Dedifferentiated amniotic fluid mesenchymal stem cell (primary cell): ENCODE data around the gene TLCD3B.

Experiments
- DNase-seq: peaks from one replicate; pipeline ENCODE4 v3.0.0-alpha.2; 2016; ENCODE audit errors: extremely low spot score

The TLCD3B gene

DNA sequence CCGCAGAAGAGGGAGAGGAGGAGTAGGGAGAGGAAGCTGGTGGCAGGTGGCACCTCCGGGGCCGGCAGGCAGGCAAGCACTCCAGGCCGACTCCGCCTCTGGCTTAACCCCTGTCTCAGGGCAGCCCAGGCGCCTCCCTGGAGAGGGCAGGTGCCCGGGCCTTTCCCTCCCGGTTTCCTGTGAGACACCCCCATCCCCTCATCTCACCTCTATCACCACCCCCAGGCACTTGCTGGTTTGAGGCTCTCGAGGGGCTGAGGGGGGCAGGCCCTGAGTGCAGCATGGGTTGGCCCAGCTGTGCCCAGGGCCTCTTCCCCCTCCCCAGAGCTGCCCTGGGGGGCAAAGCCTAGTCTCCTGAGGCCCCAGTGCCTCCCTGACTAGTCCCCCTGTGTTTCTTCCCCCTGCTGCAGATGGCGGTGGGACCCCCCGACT, 26.2 kb downstream of the TLCD3B start:
- no peak for DNase-seq

DNA sequence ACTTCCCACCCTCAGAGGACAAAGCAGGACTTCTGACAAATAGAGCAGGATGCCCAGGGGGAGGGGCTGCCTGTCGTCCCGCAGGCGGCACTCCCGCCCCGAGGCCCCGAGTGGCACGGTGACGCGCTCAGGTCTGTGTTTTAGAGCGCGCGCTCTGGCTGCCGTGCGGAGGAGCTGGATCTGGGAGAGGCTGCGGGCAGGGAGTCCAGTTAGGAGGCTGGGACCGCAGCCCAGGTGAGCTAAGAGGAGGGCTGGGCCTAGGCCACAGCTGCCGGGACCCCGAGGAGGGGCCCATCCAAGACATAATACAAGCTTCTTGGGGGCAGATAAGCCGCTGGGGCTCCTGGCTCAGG, 26.7 kb downstream of the TLCD3B start:
- no peak for DNase-seq

DNA sequence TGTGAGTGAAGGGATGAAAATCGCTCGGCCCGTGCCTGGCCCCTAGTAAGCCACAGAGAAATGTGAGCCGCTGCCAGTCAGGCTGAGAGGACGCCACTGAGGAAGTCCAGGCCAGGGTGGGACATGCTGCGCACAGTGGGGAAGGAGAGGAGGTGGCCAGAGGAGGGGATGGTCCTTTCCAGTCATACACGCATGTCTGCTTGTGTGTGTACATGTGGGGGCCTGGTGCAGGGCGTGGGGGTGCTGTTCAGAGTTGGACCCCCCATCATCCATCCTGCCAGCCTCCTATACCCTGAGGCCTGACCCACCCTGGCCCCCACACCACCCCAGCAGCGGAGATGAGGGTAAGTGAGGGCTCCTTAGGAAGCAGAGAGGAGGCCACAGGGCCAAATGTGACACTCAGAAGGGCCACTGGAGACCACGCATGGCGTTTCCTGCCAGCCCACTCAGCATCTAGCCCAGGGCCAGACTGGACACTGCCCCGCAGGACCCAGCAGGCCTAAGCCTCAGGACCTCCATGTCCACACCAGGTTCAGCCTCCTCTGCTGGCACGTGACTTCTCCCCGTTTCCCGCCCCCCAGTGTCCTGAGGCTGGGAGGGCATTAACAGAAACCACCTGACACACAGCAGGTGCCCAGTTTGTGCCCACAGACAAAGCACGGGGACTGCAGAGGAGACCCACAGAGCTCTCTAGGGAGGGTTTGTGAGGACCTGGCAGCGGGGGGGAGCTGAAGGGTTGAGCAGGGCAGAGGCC, 27.2 kb downstream of the TLCD3B start:
- DNase-seq = no peak

DNA sequence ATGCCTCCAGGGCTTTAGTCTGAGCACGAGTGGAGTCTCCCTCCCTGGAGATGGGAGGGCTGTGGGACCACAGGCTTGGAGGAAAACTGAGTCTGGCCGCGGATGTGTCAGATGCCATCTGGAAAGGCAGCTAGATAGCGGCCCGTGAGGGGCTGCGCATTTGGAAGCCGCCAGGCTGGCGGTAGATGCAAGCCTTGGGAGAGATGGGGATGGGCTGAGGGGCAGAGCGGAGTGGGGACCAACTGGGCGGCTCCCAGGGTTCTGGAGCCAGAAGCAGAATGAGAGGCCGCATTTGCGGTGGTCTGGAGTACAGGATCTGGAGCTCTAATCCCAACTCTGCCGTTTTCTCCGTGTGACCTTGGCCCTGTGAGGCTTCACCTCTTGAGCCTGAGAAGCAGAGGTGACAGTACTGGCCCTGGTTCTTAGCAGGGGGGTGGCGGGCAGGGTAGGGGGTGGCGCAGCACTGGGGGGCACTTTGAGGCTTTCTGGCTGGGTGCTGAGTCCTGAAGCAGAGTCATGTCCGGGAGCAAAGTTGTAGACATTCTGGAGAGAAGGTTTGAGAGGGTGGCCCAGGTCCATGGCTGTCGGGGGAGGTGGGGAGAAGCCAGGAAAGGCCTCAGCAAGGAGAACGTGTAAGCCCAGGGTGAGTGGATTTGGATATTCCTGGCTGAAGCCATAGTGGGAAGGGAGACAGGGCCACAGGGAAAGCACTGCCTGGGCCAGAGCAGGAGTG, 28.3 kb downstream of the TLCD3B start:
- DNase-seq = no peak

DNA sequence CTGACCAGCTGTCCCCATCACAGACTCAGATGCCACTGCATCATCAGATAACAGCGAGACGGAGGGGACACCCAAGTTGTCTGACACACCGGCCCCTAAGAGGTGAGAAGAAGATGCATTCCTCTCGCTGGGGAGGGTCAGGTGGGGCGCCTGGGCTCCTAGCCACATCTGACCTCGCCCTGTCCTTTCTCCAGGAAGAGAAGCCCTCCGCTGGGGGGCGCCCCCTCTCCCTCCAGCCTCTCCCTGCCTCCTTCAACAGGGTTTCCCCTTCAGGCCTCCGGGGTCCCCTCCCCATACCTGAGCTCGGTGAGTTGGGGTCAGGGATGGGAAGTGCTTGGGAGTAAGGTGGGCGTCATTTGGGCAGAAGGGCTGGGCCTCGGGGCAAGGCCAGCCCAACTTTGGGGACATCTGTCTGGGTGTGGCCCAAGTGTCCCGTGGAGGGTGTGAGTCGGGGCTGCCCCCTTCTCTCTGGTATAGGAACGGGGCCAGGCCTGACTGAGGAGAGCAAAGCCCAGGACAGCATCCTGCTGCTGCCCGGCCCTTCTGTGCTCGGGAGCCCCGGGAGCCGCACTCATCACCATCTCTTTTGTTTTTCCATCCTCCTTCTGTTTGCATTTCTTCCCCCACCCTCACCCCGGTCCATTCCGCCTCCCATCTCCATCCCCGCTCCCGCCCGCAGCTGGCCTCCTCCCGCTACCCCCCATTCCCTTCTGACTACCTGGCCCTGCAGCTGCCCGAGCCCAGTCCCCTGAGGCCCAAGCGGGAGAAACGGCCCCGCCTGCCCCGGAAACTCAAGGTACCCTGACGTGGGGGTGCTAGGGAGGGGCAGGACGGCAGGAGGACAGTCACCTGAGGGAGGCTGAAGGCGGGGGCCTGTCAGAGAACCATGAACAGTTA, 30.1 kb downstream of the TLCD3B start:
- DNase-seq = no peak

DNA sequence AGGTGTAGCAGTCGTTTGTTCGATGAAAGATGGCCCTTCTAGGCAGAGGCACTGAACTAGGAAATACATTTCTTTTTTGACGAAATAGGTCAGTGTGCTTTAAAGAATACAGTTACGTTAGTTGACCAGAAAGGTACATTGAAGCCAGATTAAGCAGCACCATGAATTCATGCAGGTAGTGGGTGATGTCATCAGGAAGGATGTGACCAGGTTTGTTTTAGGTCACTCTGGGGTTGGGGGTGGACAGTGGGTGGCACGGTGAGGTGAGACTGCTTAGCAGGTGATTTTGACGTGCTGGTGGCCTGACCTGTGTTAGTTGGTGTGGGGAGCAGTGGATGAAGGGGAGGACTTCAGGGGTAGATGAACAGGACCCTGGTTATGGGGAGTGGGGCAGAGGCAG, 31.5 kb downstream of the TLCD3B start:
- DNase-seq = no peak

DNA sequence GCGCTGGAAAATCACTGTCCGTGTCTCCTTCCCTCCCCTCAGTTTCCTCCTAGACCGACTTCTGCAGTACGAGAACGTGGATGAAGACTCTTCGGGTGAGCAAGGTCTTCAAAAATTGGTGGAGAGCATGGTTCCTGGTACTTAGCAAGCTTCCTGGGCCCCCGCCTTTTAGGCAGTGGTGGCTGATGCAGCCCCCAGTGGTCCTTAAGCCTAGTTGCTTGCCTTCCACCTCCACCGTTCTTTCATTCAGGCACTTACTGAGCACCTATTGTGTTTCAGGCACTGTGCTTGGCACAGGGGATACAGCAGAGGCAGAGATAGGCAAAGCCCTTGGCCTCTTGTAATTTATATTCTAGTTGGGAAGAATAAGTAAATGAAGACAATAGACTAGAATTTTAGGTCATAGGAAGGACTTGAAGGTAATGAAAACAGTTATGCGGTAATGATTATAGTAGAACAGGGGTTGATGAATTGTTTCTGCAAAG, 34.3 kb downstream of the TLCD3B start:
- DNase-seq = no peak

DNA sequence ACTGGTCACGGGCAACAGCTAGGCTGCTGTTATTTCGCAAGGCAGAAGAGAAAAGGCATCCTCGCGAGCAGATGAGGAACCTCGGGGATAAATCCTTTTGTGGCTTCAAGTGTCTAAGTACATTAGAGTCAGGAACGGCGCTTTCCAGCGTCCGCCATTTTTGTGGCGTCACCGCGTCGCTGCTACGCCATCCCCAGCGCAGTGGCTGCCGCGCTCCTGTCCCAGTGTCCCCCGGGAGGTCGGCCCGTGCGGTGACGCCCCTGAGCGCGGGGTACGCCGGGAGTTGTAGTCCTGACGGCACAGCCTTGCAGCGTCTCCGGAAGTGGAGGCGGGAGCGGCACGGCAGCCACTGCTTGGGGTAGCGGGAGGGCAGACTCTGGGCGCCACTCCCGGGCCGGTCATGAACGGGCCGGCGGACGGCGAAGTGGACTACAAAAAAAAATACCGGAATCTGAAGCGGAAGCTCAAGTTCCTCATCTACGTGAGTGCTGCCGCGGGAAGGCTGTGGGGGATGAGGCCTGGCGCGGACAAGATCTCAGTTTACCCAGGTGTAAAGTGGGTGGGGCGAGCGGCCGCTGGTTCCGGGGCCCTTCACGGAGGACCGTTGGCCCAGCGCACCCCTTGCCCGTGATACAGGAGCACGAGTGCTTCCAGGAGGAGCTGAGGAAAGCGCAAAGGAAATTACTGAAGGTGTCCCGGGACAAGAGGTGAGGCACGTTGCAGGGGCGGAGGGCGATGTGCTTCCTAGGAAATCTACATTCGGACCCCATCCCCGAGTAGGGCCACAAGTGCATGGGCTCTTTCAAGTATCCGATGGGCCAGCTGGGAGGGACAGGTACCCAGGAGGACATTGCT, 34.9 kb downstream of the TLCD3B start, which contains the start of gene INO80E:
Gene INO80E, plus strand, starts transcription at position 331 of the 855 bp plus-strand sequence. Its CDS starts 70 bp downstream, at position 401.
- DNase-seq = peak; percentile 94

DNA sequence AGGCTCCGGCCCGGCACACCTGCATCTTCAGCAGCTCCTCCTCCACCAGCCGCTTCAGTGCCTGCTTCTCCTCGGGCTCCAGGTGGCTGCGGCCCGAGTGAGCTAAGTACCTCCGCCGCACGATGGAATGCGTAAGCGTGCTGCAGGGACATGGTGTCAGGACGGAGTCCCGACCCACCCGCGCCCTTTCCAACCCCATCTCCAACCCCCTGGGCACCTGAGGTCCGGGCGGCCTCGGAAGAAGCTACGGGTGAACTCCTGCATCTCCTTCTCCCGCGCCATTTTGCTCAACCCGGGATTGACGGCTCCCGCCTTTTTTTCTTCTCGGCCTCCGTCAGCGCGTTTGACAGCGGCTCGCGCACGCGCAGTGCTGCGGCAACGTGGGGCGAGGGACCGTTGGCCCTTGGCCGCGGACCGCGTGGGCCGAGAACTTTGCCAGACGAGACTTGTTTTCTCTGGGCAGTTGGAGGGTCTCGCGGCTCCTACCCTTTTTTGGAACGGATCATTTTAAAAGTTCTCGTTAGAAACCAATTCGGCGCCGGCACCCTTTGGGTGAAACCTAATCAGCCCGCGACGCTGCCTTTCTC, 35.7 kb downstream of the TLCD3B start, which contains the start of gene HIRIP3:
Gene HIRIP3, minus strand, starts transcription at position 294 of the 587 bp plus-strand sequence. Its CDS starts 12 bp downstream, at position 282.
- DNase-seq = peak; percentile 58

DNA sequence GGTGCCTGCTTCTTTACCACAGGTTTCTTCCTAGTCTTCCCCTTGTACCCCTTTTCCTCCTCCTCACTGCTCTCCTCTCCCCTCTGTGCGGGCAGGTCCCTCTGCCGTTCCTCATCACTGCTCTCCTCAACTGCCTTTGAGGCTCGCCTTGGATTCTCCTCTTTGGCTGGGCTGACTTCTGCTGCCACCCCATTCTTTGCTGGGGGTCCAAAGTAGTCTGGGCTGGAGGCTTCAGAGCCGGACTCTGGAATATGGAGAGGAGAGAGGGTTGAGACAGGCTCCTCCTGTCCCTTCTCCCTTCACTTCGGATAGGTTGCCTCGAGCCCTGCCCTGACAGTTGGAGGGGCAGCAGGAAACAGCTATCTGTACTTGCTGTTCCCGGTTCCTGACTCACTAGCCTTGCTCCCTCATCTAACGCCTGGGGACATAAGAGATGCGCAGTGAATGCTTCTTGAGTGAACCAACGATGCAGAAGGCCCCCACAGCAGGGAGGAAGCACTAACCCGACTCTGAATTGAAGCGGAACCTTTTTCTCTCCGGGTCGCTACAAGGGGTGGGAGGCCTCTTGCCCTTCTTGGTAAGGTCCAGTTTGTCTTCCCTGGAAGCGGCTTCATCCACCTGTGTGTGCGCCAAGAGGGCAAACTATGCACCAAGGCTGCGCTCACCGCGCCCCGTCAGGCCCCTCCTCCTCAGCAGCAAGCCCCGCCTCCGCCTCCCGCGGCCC, 36.3 kb downstream of the TLCD3B start:
- DNase-seq = no peak

DNA sequence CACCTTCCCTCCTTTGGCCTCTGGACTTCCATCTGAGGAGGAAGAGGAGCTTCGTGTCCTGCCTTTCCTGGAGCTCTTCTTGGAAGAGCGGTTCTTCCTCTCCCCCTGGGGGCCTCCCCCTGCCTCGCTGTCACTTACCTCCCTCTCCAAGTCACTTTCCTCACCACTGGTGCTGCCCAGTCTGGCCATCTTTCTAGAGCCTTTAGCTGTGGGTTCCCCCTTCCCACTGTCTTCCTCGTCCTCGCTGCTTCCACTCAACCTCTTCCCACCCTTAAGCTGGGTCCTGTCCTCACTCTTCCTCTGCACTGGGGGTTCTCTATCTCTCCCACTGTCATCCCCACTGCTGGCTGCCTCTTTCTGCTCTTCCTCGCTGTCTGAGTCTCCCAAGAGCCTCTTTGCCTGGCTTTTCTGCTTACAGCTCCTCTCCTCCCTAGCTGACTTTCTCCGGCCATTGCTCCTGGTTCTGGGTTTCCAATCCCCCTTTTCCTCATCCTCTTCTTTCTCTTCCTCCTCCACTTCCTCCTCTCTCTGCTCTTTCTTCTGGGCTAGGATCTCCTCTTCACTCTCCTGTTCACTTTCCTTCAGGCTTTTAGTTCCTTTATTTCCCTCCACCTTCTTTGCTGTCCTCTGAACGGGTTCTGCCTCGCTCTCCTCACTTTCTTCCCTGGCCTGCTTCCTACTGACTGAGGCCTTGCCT, 37.0 kb downstream of the TLCD3B start:
- no peak for DNase-seq

DNA sequence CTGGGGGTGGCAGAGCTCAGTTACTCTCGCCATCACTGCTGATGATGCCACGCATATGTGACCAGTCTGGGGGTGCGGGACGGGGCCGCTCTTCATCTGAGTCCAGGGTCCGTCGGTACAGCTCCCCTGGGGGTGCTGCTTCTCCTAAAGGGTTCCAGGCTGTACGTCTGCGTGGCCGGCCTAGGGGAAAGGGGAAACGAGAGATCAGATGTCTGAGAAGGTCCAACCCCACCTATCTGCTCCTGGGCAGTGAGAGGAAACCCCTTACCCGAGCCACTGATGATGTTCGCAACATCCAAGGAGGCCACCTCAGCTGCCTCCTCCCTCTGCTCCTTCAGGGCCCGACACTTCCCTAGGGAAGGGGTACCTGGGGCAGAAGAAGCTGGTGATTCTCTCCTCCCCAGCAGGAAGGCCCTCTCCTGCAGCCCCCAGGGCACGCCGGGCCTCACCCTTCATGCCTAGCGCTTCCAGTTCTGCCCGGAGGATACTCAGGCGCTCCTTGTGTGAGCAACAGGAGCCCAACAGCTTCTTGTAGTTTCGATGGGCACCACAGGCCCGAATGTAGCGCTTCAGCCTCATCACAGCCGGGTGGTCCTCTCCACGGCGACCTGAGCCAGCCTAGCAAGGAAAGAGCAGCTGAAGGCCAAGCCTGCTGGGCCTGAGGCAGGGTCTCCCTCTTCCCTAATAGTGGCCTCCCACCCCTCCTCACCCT, 37.7 kb downstream of the TLCD3B start:
- DNase-seq = no peak

DNA sequence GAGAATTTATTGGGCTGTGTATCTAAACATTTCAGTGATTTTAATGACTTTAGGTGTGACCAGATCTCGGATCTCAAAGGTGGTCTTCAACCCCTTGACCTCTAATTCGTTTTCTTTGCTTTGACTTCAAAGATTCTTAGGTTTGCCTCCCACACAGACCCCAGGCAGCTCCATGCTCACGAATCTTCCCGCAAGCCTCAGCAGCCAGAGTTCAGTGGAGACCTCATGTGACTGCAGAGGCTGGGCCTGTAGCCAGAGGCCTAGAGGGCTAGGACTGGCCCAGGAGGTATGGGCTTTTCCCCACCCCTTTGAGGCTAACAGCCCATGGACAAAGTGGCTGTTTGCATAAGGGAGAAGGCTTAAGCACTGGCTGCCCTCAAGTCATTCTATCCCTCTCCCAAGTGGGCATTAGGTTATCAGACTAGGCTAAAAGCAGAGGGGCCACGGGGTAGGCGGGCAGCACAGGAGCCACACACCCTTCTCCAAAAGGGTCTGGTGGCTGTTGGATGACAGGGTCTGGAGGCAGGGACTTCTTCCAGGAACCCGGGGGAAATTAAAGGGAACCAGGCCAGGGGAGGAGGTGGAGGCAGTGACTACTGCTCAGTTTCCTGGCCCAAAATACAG, 38.6 kb downstream of the TLCD3B start:
- no peak for DNase-seq

DNA sequence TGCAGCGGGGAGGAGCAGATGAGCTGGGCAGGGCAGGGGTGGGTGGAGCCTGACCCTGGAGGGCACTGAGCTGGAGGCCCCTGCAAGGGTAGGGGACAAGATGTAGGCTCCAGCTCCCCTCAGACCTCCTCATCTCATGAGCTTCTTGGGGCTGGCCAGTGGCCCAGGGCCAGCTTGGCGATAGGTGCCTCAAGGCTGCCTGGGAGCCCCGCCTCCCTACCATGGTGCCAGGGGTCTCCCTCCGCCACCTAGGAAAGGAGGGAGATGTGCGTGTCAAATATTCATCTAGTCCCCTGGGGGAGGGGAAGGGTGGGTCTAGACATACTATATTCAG, 39.5 kb downstream of the TLCD3B start:
- no peak for DNase-seq

DNA sequence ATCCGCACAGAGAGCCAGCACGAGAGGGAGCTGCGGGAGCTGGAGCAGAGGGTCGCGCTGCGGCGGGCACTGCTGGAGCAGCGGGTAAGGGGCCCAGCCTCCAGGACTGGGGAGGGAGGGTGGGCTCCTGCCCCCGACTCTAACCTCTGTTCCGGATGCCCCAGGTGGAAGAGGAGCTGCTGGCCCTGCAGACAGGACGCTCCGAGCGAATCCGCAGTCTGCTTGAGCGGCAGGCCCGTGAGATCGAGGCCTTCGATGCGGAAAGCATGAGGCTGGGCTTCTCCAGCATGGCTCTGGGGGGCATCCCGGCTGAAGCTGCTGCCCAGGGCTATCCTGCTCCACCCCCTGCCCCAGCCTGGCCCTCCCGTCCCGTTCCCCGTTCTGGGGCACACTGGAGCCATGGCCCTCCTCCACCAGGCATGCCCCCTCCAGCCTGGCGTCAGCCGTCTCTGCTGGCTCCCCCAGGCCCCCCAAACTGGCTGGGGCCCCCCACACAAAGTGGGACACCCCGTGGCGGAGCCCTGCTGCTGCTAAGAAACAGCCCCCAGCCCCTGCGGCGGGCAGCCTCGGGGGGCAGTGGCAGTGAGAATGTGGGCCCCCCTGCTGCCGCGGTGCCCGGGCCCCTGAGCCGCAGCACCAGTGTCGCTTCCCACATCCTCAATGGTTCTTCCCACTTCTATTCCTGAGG, 40.0 kb downstream of the TLCD3B start:
- no peak for DNase-seq

DNA sequence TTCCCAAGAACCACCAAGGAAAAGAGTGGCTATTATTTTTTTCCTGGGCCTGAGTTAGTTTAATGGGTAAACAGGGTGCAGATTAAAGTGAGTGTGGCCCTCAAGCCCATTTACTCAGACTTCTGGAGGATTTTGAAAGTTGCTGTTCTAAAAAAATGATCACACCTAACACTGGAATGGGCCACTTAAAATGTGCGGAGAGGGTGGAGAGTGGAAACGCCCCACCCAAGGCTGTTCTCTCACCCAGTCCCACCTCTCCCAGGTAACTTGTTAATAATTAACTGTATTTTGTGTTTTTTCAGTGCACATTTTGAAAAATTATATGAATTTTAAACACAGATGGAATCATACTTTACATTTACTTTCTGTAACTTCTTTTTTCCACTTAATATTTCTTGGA, 41.0 kb downstream of the TLCD3B start:
- no peak for DNase-seq

DNA sequence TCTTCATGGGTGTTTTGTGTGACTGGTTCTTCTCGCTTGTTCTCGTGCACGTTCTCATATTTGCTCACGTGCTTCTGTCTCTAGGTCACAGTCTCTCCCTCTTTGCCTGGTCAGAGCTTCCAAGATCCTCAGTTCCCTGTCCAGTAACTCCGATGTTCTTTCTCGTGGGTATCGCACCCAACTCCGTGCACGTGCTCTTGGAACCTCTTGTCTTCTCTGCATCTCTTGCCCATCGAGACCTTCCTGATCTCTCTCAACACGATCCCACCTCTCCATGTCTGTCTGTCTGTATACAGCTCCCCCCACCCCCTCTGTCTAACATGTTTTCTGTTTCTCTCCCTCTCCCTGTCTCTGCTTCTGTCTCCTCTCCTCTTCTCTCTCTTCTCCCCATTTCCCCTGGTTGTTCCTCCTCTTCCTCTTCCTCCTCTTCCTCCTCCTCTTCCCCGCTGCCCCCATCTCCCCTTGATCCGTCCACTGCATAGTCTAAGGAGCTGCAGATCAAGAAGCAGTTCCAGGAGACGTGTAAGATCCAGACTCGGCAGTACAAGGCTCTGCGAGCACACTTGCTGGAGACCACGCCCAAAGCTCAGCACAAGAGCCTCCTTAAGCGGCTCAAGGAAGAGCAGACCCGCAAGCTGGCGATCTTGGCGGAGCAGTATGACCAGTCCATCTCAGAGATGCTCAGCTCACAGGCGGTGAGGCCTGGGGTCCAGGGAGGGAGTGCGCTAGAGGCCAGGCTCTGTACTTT, 41.8 kb downstream of the TLCD3B start:
- DNase-seq = no peak
